ENCODE data around the gene NOC4L.
"Not testable (repeated sequence)": the region's sequence is repeated elsewhere in the genome, so short reads cannot be mapped to it uniquely, and the experiment has no call there.

NOC4L gene

GRCh38 chr12:132123970-132124765, 20.1 kb upstream of the NOC4L start:
- DNase-seq (ENCODE audit: low read depth): no peak

- DNase-seq (ENCODE audit: low read depth): no peak
Observed at GRCh38 chr12:132124766-132125425, 19.4 kb upstream of the NOC4L start.

GRCh38 chr12:132125736-132126135, 18.5 kb upstream of the NOC4L start:
- DNase-seq (ENCODE audit: low read depth): no peak

GRCh38 chr12:132127041-132127440, 17.2 kb upstream of the NOC4L start:
- no peak for DNase-seq (ENCODE audit: low read depth)

- no peak for DNase-seq (ENCODE audit: low read depth)
Observed at GRCh38 chr12:132129007-132129406, 15.2 kb upstream of the NOC4L start.

GRCh38 chr12:132130690-132131089, 13.6 kb upstream of the NOC4L start:
- no peak for DNase-seq (ENCODE audit: low read depth)

GRCh38 chr12:132131229-132131628, 13.0 kb upstream of the NOC4L start:
- no peak for DNase-seq (ENCODE audit: low read depth)

- no peak for DNase-seq (ENCODE audit: low read depth)
Observed at GRCh38 chr12:132131952-132132351, 12.3 kb upstream of the NOC4L start.

GRCh38 chr12:132132609-132133430, 11.4 kb upstream of the NOC4L start:
- DNase-seq (ENCODE audit: low read depth): no peak

- DNase-seq (ENCODE audit: low read depth): no peak
Observed at GRCh38 chr12:132133952-132134652, 10.2 kb upstream of the NOC4L start.

- DNase-seq (ENCODE audit: low read depth): not testable (repeated sequence)
Observed at GRCh38 chr12:132134653-132135183, 9.5 kb upstream of the NOC4L start.

GRCh38 chr12:132136226-132136625, 8.0 kb upstream of the NOC4L start:
- not testable (repeated sequence) for DNase-seq (ENCODE audit: low read depth)

- no peak for DNase-seq (ENCODE audit: low read depth)
Observed at GRCh38 chr12:132137483-132138125, 6.7 kb upstream of the NOC4L start.

- DNase-seq (ENCODE audit: low read depth): no peak
Observed at GRCh38 chr12:132138941-132139871, 5.1 kb upstream of the NOC4L start.

GRCh38 chr12:132139912-132140311, 4.3 kb upstream of the NOC4L start:
- no peak for DNase-seq (ENCODE audit: low read depth)

GRCh38 chr12:132140501-132140900, 3.8 kb upstream of the NOC4L start:
- no peak for DNase-seq (ENCODE audit: low read depth)

GRCh38 chr12:132140918-132141841, 3.1 kb upstream of the NOC4L start:
- DNase-seq (ENCODE audit: low read depth): no peak

GRCh38 chr12:132141976-132142678, 2.1 kb upstream of the NOC4L start:
- no peak for DNase-seq (ENCODE audit: low read depth)
